ENCODE results near the gene SMYD3.

Gene SMYD3

DNA sequence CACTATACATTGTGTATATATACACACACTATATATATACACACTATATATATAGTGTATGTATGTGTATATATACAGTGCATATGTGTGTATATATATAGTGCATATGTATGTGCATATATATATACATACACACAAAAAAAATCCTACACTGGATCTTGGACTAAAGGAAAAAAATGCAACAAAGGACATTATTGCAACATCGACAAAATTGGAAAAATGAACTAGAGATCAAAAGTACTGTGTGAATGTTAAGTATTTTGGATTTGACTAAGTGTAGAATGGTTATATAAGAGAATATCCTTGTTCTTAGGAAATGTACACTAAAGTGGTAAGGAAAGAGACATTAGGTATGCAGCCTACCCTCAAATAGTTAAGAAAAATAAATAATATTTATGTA, 36.5 kb downstream of the SMYD3 start:
- FAIRE-seq (no peak), DNase-seq (ENCODE audit: low spot score) (no peak)

DNA sequence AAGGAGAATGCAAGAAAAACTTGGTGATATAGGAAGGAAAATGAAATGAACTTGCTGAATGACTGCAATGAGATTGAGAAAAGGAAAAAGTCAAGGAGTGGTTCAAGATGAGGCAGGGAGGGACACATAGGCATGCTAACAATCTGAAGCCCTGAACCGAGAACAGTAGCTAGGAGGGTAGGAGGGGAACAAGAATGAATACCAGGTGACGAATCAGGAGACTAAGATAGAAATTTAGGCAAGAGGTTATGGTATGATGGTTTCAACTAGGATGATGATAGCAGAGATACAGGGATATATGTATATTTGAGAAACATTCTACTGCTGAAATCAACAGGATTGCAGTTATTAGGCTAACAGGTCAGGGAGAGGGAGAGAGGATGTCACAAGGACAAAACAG, 44.1 kb downstream of the SMYD3 start:
- no peak for FAIRE-seq
- no peak for DNase-seq (ENCODE audit: low spot score)

DNA sequence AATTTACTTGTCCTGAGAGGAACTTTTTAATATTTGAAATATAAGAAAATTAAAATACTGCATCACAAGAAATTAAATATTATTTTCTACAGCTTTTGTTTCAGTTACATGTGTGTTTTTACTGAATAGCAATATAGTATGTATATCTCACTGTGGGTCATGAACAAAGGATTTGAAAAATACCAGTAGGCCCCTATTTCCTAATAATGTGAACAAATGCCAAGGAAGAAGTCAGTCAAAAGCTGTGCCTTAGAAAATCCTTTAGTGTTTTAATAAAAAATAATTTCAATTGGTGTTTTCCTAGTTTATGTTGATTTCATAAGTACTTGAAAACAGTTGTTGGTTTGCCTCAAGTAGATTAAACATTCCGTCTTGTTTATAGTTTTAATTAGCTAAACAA, 46.7 kb downstream of the SMYD3 start:
- FAIRE-seq, result no peak
- no peak for DNase-seq (ENCODE audit: low spot score)

DNA sequence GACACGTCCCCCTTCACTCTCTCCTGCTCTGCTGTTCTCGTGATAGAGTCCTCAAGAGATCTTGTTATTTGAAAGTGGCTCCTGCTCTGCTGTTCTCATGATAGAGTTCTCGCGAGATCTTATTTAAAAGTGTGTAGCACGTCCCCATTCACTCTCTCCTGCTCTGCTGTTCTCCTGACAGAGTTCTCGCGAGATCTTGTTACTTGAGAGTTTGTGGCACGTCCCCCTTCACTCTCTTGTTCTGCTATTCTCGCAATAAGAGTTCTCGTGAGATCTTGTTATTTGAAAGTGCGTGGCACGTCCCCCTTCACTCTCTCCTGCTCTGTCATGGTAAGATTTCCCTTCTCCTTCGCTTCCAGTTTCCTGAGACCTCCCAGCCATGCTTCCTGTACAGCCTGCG, 47.9 kb downstream of the SMYD3 start:
- DNase-seq (ENCODE audit: low spot score) (no peak), FAIRE-seq (no peak)

DNA sequence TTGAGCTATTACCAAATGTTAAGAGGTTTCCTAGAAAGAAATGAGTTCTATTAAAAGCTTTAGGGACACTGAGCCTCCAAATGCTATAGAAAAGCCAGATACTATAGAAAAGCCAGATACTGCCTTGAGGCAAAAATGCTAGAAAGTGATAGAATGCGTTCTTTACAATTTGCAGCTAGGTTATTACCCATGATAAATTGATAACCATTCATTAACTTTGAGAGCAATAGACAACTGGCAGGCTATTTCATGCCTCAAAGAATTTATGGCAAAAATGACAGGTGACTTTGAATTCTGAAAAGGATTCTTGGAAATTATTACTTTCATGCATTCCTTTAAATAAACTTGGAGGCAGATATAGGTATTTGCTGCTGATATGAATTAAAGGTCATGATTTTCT, 51.6 kb downstream of the SMYD3 start:
- FAIRE-seq (no peak), DNase-seq (ENCODE audit: low spot score) (no peak)

GRCh38 chr1:246454655-246455054, 52.4 kb downstream of the SMYD3 start:
- FAIRE-seq (no peak), DNase-seq (ENCODE audit: low spot score) (no peak)

DNA sequence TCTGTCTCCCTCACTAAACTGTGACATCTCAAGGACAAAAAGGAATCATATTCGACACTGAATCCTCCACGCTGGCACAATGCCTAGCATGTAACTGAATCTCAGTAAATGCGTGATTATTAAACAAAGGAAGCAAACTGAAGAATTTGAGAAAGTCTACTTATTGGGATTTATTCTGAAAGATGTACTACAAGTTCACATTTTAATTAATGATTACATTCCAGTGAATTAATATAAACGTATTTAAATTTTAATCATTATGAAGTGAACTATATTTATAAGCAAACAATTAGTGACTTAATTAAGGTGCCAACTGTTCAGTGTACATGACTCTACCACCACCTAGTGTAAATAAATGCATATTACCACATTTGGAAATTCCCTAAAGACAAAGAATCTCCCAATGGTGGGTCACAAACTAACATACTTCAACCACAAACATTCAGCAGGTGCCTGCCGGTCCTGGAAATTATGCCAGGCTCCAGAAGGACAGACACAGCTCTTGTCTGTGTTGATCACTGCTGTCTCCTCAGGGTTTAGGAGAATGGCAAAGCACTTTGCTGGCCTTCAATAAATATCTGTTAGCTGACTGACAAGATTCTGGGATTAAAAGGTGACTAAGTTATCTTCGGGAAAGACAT, 56.3 kb downstream of the SMYD3 start:
- FAIRE-seq (no peak), DNase-seq (ENCODE audit: low spot score) (peak; percentile 39)

GRCh38 chr1:246448373-246448772, 58.7 kb downstream of the SMYD3 start:
- DNase-seq (ENCODE audit: low spot score), result no peak
- no peak for FAIRE-seq

- FAIRE-seq (no peak), DNase-seq (ENCODE audit: low spot score) (no peak)
Measured at GRCh38 chr1:246447501-246447900, 59.6 kb downstream of the SMYD3 start.

GRCh38 chr1:246445503-246445902, 61.6 kb downstream of the SMYD3 start:
- DNase-seq (ENCODE audit: low spot score), result no peak
- FAIRE-seq, result no peak

GRCh38 chr1:246444617-246445016, 62.5 kb downstream of the SMYD3 start:
- FAIRE-seq, result no peak
- no peak for DNase-seq (ENCODE audit: low spot score)

DNA sequence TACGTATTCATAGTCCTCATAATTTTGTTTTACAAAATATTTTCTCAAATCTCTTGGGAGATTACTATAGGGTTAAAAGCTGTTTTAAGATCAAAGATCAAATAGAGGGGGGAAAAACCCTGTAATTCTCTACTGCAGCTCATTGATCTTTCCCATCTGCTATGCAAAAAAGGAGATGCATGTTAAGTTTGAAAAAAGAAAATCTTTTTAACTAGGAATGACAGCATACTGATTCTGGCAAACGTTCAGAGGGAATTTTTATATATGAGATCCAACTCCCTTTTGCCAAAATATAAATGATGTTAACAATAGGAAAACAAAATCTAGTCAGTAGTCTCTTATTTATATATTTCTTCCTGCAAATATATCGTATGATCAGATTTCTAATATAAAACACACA, 69.1 kb downstream of the SMYD3 start:
- DNase-seq (ENCODE audit: low spot score), result no peak
- FAIRE-seq, result no peak

DNA sequence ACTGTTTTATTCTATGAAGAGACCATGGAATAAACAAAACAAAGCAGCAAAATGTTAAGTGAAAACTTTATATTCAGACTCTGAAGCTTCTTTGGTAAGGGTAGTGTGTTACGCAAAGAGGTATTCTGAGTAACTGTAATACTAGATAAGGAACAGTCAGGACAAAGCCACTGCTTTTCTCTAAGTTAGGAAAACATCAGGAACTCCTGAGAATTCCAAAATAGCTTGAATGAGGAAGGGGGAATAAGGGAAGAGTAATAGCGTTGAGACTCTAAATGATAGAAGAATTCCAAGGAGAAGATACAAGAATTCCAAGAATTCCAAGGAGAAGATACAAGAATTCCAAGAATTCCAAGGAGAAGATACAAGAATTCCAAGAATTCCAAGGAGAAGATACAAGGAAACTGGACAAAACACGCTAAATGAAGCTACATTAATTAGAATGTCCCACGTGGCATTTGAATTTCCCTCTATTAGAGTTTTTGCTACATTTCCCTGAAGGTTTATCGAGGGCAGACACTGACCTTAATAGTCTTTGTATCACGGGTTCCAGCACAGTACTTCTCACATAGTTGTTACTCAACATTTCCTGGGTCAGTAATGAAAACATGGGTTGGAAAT, 71.5 kb downstream of the SMYD3 start:
- FAIRE-seq (no peak), DNase-seq (ENCODE audit: low spot score) (no peak)

- FAIRE-seq, result no peak
- DNase-seq (ENCODE audit: low spot score), result no peak
Measured at GRCh38 chr1:246434335-246434734, 72.7 kb downstream of the SMYD3 start.

DNA sequence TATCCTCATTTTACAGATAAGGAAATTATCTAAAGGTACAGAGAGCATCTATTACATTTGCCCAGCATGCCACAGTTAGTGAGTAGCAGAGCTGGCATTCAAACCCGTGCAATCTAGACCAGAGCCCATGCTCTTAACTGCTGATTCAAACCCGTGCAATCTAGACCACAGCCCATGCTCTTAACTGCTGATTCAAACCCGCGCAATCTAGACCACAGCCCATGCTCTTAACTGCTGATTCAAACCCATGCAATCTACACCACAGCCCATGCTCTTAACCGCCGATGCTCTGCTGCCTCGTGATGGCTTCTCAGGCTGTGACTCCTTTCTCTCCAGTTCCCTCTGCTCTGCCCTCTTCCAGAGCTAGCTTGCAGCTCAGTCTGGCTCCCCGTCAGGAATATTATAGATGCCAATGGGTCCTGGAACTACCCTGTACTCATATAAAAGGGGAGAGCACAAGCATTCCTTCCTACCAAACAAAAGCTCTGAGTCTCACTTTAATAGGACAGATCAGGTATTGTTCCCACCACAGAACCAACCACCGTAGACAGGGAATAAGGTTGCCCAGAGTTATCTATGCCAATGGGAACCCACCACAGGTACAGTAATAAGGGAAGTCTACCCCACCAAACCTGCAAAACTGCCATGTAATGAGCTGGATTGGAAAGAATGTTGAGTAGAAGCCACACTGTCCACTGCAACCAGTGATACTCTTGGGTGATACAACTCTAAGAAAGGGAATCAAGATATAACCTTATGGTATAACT, 78.4 kb downstream of the SMYD3 start:
- FAIRE-seq (peak; percentile 23), DNase-seq (ENCODE audit: low spot score) (peak; percentile 20)

DNA sequence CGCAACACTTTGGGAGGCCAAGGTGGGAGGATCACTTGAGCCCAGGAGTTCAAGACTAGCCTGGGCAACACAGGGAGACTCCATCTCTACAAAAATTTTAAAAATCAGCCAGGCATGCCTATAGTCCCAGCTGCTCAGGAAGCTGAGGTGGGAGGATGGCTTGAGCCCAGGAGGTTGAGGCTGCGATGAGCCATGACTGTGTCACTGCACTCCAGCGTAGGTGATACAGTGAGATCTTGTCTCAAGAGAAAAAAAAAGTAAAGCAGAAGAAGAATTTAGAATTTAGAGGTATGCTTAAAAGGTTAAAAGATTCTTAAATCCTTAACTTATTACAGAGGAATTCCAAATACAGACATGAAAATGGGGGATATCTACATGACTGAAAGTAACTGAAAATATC, 79.5 kb downstream of the SMYD3 start:
- no peak for FAIRE-seq
- DNase-seq (ENCODE audit: low spot score), result no peak

GRCh38 chr1:246425895-246426294, 81.2 kb downstream of the SMYD3 start:
- FAIRE-seq, result no peak
- no peak for DNase-seq (ENCODE audit: low spot score)

- FAIRE-seq, result no peak
- no peak for DNase-seq (ENCODE audit: low spot score)
Measured at GRCh38 chr1:246425139-246425794, 81.8 kb downstream of the SMYD3 start.

- no peak for FAIRE-seq
- no peak for DNase-seq (ENCODE audit: low spot score)
Measured at GRCh38 chr1:246420300-246420699, 86.8 kb downstream of the SMYD3 start.

- FAIRE-seq (no peak), DNase-seq (ENCODE audit: low spot score) (no peak)
Measured at GRCh38 chr1:246418565-246419312, 88.3 kb downstream of the SMYD3 start.

GRCh38 chr1:246417813-246418564, 89.1 kb downstream of the SMYD3 start:
- FAIRE-seq (no peak), DNase-seq (ENCODE audit: low spot score) (no peak)

Data from urothelium cell line (cell line).